Measurements from ENCODE around the gene CARS1.

CARS1 gene

GRCh38 chr11:2963112-2963754 is 94.0 kb downstream of the CARS1 start:
- DNase-seq (ENCODE audit: low spot score) = no peak

- DNase-seq (ENCODE audit: low spot score) = no peak
These were observed 96.1 kb downstream of the CARS1 start for GRCh38 chr11:2961080-2961479.

- DNase-seq (ENCODE audit: low spot score) = no peak
These were observed 97.1 kb downstream of the CARS1 start for GRCh38 chr11:2960139-2960538.

- DNase-seq (ENCODE audit: low spot score) = no peak
These were observed 99.0 kb downstream of the CARS1 start for GRCh38 chr11:2958251-2958650.

GRCh38 chr11:2955906-2956476 is 101.2 kb downstream of the CARS1 start:
- no peak for DNase-seq (ENCODE audit: low spot score)

- no peak for DNase-seq (ENCODE audit: low spot score)
These were observed 103.0 kb downstream of the CARS1 start for GRCh38 chr11:2954263-2954662.

GRCh38 chr11:2952290-2952689 is 104.9 kb downstream of the CARS1 start:
- no peak for DNase-seq (ENCODE audit: low spot score)

- no peak for DNase-seq (ENCODE audit: low spot score)
These were observed 105.8 kb downstream of the CARS1 start for GRCh38 chr11:2951231-2952110.

Small RNA genes within 50 kb of the gene (small RNA-seq; reads per million reads assigned to genes)
- 0 to 0.13 reads per million in 2 experiments for gene RNU1-91P
- gene SNORA54 = 5.1 to 12.5 reads per million in 2 experiments

Data from SK-N-DZ (cell line).